GM19099 (cell line): ENCODE results near the gene PAGE3.

Experiments
- POLR2A ChIP-seq: IDR thresholded peaks from 3 replicates; pipeline ENCODE4 v1.6.1; 2011; ENCODE audit warnings: low read depth; ENCODE audit not compliant: insufficient read length; ENCODE audit errors: extremely low read depth

The PAGE3 gene, protein sequence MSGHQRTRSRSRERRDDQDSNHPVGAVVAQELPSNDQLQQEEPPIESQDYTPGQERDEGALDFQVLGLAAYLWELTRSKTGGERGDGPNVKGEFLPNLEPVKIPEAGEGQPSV

GRCh38 chrX:55264816-55265215 lies at the start of gene PAGE3:
Gene PAGE3, minus strand, starts transcription at chrX:55264916. Its CDS starts 1,013 bp downstream, at chrX:55263903.
- no peak for TF ChIP-seq POLR2A

GRCh38 chrX:55312655-55313054 lies 47.9 kb upstream of the PAGE3 start:
- no peak for TF ChIP-seq POLR2A

GRCh38 chrX:55290963-55291362 lies 26.2 kb upstream of the PAGE3 start:
- TF ChIP-seq POLR2A: no peak

DNA sequence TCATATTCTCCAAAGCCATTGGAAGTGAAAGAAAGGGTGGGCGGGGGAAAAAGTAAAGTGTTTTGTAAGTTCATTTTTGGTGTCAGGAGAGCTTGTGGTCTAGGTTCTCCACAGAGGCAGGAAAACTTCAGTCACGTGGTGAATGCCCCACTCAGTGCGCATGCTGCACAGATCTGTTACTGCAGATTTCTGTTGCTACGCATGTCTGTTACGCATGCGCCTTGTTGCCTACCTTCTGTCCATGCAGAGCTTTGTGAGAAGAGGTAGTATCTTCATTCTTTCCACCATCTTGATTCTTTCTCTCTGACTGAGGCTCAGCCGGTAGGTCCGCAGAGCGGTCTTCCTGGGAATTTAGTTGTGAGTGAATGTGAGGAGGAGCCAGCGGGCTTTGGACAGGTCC lies 15.1 kb upstream of the PAGE3 start:
- TF ChIP-seq POLR2A: no peak

- TF ChIP-seq POLR2A: no peak
These were observed 3.9 kb downstream of the PAGE3 start for GRCh38 chrX:55260806-55261205.

GRCh38 chrX:55253528-55253927 lies 11.2 kb downstream of the PAGE3 start:
- no peak for TF ChIP-seq POLR2A

DNA sequence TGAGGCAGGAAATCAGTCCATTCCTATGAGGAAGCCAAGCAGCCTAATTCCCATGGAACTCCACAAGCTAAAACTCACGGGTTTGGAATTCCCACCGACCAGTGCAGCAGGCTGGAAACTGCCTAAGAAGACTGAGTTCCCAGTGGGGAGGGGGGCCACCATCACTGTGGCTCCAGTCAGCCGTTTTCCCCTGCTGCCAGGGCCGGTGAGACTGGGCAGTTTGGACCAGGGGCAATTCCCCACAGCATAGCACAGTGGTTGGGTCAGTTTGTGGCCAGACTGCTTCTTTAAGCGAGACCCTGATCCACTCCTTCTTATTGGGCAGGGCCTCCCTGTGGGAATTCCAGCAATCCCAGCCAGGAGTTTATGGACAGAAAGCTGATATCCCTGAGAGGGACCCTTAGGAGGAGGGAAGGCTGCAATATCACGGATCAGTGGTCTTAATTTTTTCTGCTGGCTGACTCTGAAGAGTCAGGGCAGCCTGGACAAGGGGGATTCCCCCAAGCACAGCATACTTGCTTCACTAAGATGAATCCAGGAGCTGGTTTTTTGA lies 23.9 kb downstream of the PAGE3 start:
- TF ChIP-seq POLR2A: no peak

DNA sequence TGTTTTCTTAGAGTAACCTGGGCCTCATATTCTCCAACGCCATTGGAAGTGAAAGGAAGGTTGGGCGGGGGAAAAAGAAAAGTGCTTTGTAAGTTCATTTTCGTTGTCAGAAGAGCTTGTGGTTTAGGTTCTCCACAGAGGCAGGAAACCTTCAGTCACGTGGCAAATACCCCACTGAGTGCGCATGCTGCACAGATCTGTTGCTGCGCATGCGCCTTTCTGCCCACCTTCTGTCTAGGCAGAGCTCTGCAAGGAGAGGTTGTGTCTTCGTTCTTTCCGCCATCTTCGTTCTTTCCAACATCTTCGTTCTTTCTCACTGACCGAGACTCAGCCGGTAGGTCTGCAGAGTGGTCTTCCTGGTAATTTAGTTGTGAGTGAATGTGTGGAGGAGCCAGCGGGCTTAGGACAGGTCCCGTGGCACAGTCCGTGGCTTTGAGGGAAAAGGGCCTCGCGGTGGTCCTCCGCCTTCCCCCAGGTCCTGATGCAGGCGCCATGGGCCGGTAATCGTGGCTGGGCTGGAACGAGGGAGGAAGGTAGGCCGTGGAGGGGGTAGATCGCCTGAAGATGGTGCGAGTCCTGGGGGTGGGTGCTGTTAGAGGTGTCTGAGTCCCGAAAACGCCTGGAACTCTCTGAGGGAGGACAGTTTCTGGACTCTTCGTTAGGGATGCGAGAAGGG lies 44.5 kb downstream of the PAGE3 start, which contains the start of gene PAGE5:
TSS of gene PAGE5 (plus strand) at position 228 of the 676 bp plus-strand sequence. CDS start 1,037 bp downstream, outside the sequence.
- no peak for TF ChIP-seq POLR2A

GRCh38 chrX:55213381-55213780 lies 51.3 kb downstream of the PAGE3 start:
- TF ChIP-seq POLR2A: no peak

- no peak for TF ChIP-seq POLR2A
These were observed 53.6 kb downstream of the PAGE3 start for GRCh38 chrX:55210931-55211677.
